ENCODE measurements around the gene CAV1.
"Not testable (repeated sequence)": the region's sequence is repeated elsewhere in the genome, so short reads cannot be mapped to it uniquely, and the experiment has no call there.

CAV1 gene

DNA sequence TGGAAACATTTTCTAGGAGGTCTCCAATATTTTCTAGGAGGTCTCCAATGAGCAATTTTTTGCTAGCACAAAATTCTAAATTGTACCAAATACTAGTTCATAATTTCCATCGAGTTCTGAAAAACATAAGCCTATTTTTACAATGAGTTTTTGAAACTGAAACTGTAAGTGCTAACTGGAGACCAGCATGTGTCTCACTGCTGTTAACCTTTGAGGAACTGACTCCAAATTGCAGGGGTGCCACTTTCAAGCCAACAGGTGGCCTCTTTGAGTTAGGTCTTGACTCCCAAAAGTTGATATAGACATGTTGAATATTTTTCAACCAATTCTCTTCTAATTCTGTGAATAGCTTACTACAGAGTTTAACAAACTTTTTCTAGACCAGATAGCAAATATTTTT, 58.8 kb downstream of the CAV1 start:
- DNase-seq: no peak

- no peak for DNase-seq
These were observed 59.9 kb downstream of the CAV1 start for GRCh38 chr7:116584721-116585120.

DNA sequence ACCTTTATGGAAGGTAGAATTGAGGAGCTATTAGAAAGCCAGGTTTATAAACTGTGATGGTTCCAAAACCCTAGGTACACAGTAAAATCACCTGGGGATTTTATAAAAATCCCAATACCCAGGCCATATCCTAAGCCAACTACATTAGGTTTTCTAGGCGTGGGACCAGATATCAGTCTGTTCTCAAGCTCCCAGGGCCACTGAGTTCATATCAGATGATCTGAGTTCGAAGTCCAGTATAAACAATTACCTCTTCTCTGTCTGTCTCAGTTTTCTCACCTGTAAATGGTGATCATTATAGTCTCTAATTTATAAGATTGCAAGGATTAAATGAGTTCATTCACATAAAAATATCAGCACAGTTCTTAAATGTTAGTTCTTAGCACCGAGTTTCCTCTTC, 60.6 kb downstream of the CAV1 start:
- DNase-seq: no peak

- no peak for DNase-seq
These were observed 61.1 kb downstream of the CAV1 start for GRCh38 chr7:116585967-116586366.

DNA sequence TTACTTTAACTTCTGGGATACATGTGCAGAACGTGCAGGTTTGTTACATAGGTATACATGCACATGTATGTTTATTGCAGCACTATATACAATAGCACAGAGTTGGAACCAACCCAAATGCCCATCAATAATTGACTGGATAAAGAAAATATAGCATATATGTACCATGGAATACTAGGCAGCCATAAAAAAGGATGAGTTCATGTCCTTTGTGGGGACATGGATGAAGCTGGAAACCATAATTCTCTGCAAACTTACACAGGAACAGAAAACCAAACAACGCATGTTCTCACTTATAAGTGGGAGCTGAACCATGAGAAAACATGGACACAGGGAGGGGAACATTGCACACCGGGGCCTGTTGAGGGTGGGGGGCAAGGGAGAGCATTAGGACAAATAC, 62.4 kb downstream of the CAV1 start:
- DNase-seq: not testable (repeated sequence)

DNA sequence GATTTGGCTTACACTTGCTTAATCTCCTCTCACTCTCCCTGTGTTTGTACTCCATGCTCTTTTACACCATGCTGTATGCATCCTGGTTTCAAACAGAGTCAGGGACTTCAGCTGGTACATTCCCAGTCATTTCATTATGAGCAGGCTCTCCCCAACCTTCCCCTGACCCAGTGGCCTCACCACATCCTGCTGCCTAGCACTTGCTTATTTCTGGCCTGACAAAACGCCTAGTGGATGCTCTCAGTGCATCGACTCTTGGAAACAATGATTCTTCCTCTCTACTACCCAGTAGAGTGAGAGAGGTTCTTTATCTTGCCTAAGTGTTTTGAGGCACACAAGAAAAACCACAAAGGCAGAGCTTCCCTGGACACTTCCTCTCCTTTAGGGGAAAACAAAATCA, 63.4 kb downstream of the CAV1 start:
- no peak for DNase-seq

GRCh38 chr7:116588641-116589594, 64.1 kb downstream of the CAV1 start:
- DNase-seq: no peak

- DNase-seq: no peak
These were observed 66.6 kb downstream of the CAV1 start for GRCh38 chr7:116591202-116592040.

GRCh38 chr7:116592041-116592355, 67.2 kb downstream of the CAV1 start:
- no peak for DNase-seq

GRCh38 chr7:116592445-116592844, 67.6 kb downstream of the CAV1 start:
- DNase-seq: no peak

GRCh38 chr7:116593359-116594075, 68.7 kb downstream of the CAV1 start:
- DNase-seq: no peak

- no peak for DNase-seq
These were observed 70.2 kb downstream of the CAV1 start for GRCh38 chr7:116595063-116595462.

GRCh38 chr7:116597384-116597783, 72.5 kb downstream of the CAV1 start:
- DNase-seq: no peak

DNA sequence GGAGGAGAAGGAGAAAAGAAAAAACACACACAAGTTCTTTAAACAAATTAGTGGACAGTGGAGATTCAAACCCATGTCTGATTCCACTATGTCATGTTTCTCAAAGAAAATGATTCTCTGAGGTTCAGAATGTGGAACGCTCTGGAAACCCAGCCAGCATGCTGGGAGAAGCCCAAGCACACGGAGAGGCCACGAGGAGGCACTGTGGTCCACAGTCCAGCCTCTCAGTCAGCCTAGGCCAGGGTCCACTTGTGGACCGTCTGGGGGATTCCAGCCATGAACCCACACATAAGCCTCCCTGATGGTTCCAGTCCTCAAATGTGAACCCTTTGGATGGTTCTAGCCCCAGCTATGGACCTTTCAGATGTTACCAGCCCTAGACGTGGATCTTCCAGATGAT, 73.4 kb downstream of the CAV1 start:
- DNase-seq: no peak

GRCh38 chr7:116598861-116599260, 74.0 kb downstream of the CAV1 start:
- DNase-seq: no peak

- DNase-seq: no peak
These were observed 76.6 kb downstream of the CAV1 start for GRCh38 chr7:116601426-116601825.

DNA sequence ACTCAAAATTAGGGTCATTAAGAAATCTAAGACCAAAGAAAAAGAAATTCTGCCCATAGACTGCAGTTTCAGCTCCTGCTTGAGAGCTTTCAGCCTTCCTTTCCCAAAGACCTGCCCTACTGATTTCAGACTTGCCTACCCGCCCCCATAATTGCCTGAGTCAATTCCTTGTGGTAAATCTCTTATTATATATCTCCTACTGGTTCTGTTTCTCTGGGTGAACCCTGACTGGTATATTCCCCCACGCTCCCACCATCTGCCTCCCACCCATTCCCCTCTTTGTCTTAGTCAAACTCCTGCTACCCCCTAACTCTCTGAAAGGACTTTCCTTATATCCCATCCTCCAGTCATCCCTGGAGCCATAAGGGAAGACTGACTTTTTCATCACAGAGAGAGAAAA, 82.5 kb downstream of the CAV1 start:
- DNase-seq: no peak

DNA sequence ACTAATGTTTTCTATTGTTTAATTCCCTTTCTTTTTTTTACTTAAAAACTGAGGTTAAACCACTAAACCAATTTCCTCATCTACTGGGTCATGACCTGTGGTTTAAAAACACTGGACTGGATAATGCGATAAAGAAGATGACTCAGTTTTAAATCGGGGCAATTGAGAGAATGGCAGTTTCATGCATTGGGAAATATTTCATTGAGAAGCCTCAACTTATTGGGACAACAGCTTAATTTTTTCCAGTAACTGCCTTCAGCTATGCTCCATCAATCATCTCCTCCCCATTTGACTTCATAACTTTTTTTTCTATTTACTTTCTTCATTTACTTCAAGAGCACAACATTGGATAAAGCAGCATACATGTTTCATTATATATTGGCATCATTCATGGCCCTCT, 85.4 kb downstream of the CAV1 start:
- no peak for DNase-seq

DNA sequence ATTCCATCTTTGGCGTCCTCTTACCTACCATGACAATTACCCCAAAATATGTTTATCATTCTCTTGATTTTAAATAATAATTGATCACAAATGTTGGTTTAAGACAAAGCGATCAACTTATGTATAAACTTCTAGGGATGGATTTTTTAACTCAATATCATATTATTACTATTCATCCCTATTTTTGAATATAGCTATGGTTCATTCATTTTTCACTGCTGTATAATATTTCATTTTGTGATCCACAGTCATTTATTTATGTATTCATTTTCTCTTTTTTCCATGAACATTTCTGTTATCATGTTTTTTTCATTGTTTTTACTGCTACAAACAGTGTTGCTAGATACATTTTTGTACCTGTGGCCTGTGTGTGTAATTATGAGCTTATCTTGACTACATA, 85.9 kb downstream of the CAV1 start:
- DNase-seq: no peak

Measured in activated CD4-positive, alpha-beta T cell treated with anti-CD3 and anti-CD28 coated beads for 1 hour (primary cell).